Heart right ventricle (tissue), 16 donors: ENCODE results near the gene B3GALNT1. TPM values are rescaled to one million over a fixed set of nuclear protein-coding genes. Genes with fewer than 3 reads are reported as not detected.

ENCODE experiments used
- ATAC-seq, 8 donors: fragments of 200-7000 bp; cut with Tn5 transposase; one replicate each; pipeline ENCODE4 v1.9.1; 2020; ENCODE audit warnings: mild to moderate bottlenecking in 8 of 8, moderate library complexity in 8 of 8, moderate number of reproducible peaks in 1 of 8
- DNase-seq, 2 donors: peaks; one replicate each; pipeline ENCODE4 v3.0.0-alpha.2; 2020
- H3K27ac ChIP-seq, 10 donors: fragments of 200-600 bp; sonication (generic) in 2 of 10; one replicate each; pipeline versions ENCODE4 v1.5.0 to v1.8.0; 2020 to 2022; ENCODE audit warnings: mild to moderate bottlenecking in 3 of 10
- H3K27me3 ChIP-seq, 7 donors: fragments of 200-600 bp; one replicate each; pipeline ENCODE4 v1.8.0; 2021 to 2022; ENCODE audit warnings: mild to moderate bottlenecking in 2 of 7
- H3K36me3 ChIP-seq, 9 donors: fragments of 200-600 bp; sonication (generic) in 1 of 9; one replicate each; pipeline versions ENCODE4 v1.5.0 to v1.8.0; 2020 to 2022; ENCODE audit warnings: mild to moderate bottlenecking in 2 of 9
- H3K4me1 ChIP-seq, 9 donors: fragments of 200-600 bp; sonication (generic) in 1 of 9; one replicate each; pipeline versions ENCODE4 v1.5.0 to v1.8.0; 2020 to 2022; ENCODE audit warnings: mild to moderate bottlenecking in 4 of 9
- H3K4me3 ChIP-seq, 10 donors: fragments of 200-600 bp; sonication (generic) in 2 of 10; one replicate each; pipeline versions ENCODE4 v1.5.0 to v1.8.0; 2020 to 2022; ENCODE audit warnings: mild to moderate bottlenecking in 7 of 10, moderate library complexity in 2 of 10
- H3K9me3 ChIP-seq, 11 donors: fragments of 200-600 bp in 10 of 11; sonication (generic) in 2 of 11; one replicate each; pipeline versions ENCODE4 v1.5.0 to v1.8.0; 2013 to 2022; ENCODE audit warnings: mild to moderate bottlenecking in 2 of 11, control low read depth in 1 of 11, moderate library complexity in 1 of 11
- CTCF ChIP-seq, 9 donors: fragments of 200-600 bp; sonication (generic) in 2 of 9; IDR thresholded peaks; one replicate each; pipeline versions ENCODE4 v1.5.0 to v1.8.0; 2021 to 2022; ENCODE audit warnings: antibody characterized with exemption in 9 of 9, mild to moderate bottlenecking in 5 of 9, moderate library complexity in 1 of 9
- WGBS, 2 donors: extraction: QIAGEN DNeasy Blood & Tissue Kit; methylation state at CpG; one replicate each; pipeline ENCODE4 v1.1.7; 2013; ENCODE audit warnings: inconsistent platforms in 1 of 2; 5-methylcytosine and 5-hydroxymethylcytosine counted together
- intact Hi-C, 10 donors: fragments of 100-400 bp; cut with DNase I; formaldehyde crosslinking; loops; one replicate each; pipeline versions ENCODE4 v1.11.1 to v1.14.2; 2022
- polyA plus RNA-seq, 2 donors: library from polyadenylated mRNA; stranded (reverse); fragments of 200-250 nt; gene quantifications; one replicate each; pipeline ENCODE4 v1.2.3, GENCODE V29; 2013
- total RNA-seq, 10 donors: library from RNA; stranded (reverse); fragmentation: NEBNext Ultra II Directional in 3 of 10; extraction: Animal tissue kit (Norgen Biotek cat#: 25700) in 3 of 10; gene quantifications; one replicate each; pipeline versions ENCODE4 v1.2.1 to v1.2.4, GENCODE V29; 2021 to 2023
- donor health status: Arrhythmogenic right ventricular cardiomyopathy.
- donor health status: ischemic (EF 13 %, LVEDD 7.1; RV severe dilation, severe dysfunction).
- donor health status: healthy with polysubstance abuse.
- donor health status: DM: no; HTN: yes; CAD: no.
- donor health status: DM: no; HTN: no; CAD: no.
- donor health status: ischemic (EF 25% LVEDD 6.9; RV normal size, moderate dysfunction).
- donor health status: ischemic (EF 25% LVEDD 5.7; RV mildly dilated, moderate dysfunction).
- donor health status: healthy.
- donor health status: DM: yes; HTN: yes; CAD: no.
- donor health status: Ischemic cardiomyopathy.
- donor health status: ischemic (EF 35%, LVEDD 5.7; RV mildly dilated, moderate dysfunction).
- donor health status: nonischemic (EF 11% LVEDD 7.7; RV severe dilation, severe dysfunction).
- donor health status: DM: yes; HTN: yes; CAD: no.
- donor health status: PGD.
- donor health status: ischemic (EF 29% LVEDD 5.4; RV normal size, mild dysfunction).
- donor health status: nonischemic (EF 23%, LVEDD 6.1; RV moderate dilation, normal function).

Gene B3GALNT1
- total and polyA plus RNA-seq, 12 donors, result 18.7 to 85.1 (median 71.7) TPM

- DNase-seq (no peak), ATAC-seq (no peak)
- H3K36me3 ChIP-seq, result peaks cover 0 to 8% (median 0%) of the 10 kb centered on the region in 9 donors
- H3K4me1 ChIP-seq, result peaks cover 4 to 37% (median 18%) of the 10 kb centered on the region in 9 donors
- intact Hi-C loops, result no loop called here
- H3K27ac ChIP-seq, result no peak overlapping the region
- H3K4me3 ChIP-seq, result no peak overlapping the region
- no peaks in the 10 kb centered on the region for H3K27me3 ChIP-seq
- TF ChIP-seq CTCF (IDR thresholded peaks at IDR 0.05), result no peak
- H3K9me3 ChIP-seq, result no peaks in the 10 kb centered on the region
Observed at GRCh38 chr3:161072751-161073150, 32.4 kb downstream of the B3GALNT1 start.

GRCh38 chr3:161072211-161072621 is 32.9 kb downstream of the B3GALNT1 start:
- ATAC-seq (no peak), DNase-seq (no peak)
- peaks cover 4 to 42% (median 19%) of the 10 kb centered on the region in 9 donors for H3K4me1 ChIP-seq
- no peak overlapping the region for H3K4me3 ChIP-seq
- peaks cover 0 to 8% (median 0%) of the 10 kb centered on the region in 9 donors for H3K36me3 ChIP-seq
- H3K27ac ChIP-seq, result peak overlapping the region in 1 of 10 donors; percentile 34
- no peaks in the 10 kb centered on the region for H3K27me3 ChIP-seq
- intact Hi-C loops, result no loop called here
- H3K9me3 ChIP-seq, result no peaks in the 10 kb centered on the region
- 94 to 96% methylated on average over 1 of the region's 1 CpG for WGBS, 2 donors
- TF ChIP-seq CTCF (IDR thresholded peaks at IDR 0.05), result no peak

GRCh38 chr3:161070980-161071663 is 34.0 kb downstream of the B3GALNT1 start:
- peaks cover 4 to 46% (median 19%) of the 10 kb centered on the region in 9 donors for H3K4me1 ChIP-seq
- WGBS, 2 donors, result 66 to 70% methylated on average over 6 of the region's 6 CpGs
- intact Hi-C loops, result no loop called here

More at GRCh38 chr3:161070980-161071663, 34.0 kb downstream of the B3GALNT1 start:
- no peaks in the 10 kb centered on the region for H3K9me3 ChIP-seq
- no peak overlapping the region for H3K4me3 ChIP-seq
- ATAC-seq (peak in 1 of 8 donors; percentile 25), DNase-seq (no peak)
- no peak for TF ChIP-seq CTCF (IDR thresholded peaks at IDR 0.05)
- peak overlapping the region in 4 of 10 donors; percentile 26 to 55 (median 32) for H3K27ac ChIP-seq
- peaks cover 0 to 8% (median 0%) of the 10 kb centered on the region in 9 donors for H3K36me3 ChIP-seq
- no peaks in the 10 kb centered on the region for H3K27me3 ChIP-seq
